ENCODE data around the gene MOCS3. TPM values are rescaled to one million over a fixed set of nuclear protein-coding genes. Genes with fewer than 3 reads are reported as not detected.
A peak's percentile ranks its signal among the peaks of the same experiment; 100 is the strongest.

The MOCS3 gene
- total RNA-seq, 1 donor from 2014 or later = 6.2 TPM

GRCh38 chr20:50948132-50948785, 10.4 kb upstream of the MOCS3 start:
- peaks cover 41% of the 10 kb centered on the region for H3K36me3 Mint-ChIP-seq (ENCODE audit: low read depth)
- no peaks in the 10 kb centered on the region for H3K4me1 Mint-ChIP-seq (ENCODE audit: low read depth)
- H3K27ac Mint-ChIP-seq = no peak overlapping the region
- no peaks in the 10 kb centered on the region for H3K27me3 Mint-ChIP-seq (ENCODE audit: insufficient read depth)
- no peak for DNase-seq (ENCODE audit: low spot score)
- H3K4me3 Mint-ChIP-seq = no peak overlapping the region
- intact Hi-C loops (cut with micrococcal nuclease) = no loop called here
- H3K9me3 Mint-ChIP-seq = no peaks in the 10 kb centered on the region

DNA sequence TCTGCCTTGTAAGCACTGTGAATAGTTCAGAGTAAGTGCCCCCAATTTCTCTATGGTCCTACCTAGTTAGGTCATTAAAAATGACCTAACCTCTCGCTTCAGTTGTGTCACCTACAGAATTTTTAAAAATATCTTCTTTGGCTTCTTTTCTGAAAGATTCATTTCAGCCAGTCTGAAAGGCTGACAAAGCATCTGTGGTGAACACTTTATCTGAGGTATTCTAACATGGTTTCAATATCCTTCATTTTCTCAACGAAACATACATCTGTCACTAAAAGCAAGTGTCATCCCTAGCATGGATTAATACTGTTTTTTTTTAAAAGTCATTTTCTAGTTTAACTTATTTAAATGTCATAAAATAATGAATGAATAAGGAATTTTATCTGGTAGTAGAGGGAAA, 5.4 kb upstream of the MOCS3 start:
- H3K4me1 Mint-ChIP-seq (ENCODE audit: low read depth) = peaks cover 33% of the 10 kb centered on the region
- no peak for DNase-seq (ENCODE audit: low spot score)
- H3K36me3 Mint-ChIP-seq (ENCODE audit: low read depth) = peaks cover 34% of the 10 kb centered on the region
- intact Hi-C loops (cut with micrococcal nuclease) = no loop called here
- H3K4me3 Mint-ChIP-seq = no peak overlapping the region
- H3K27me3 Mint-ChIP-seq (ENCODE audit: insufficient read depth) = no peaks in the 10 kb centered on the region
- no peak overlapping the region for H3K27ac Mint-ChIP-seq
- H3K9me3 Mint-ChIP-seq = no peaks in the 10 kb centered on the region

GRCh38 chr20:50953821-50954220, 4.8 kb upstream of the MOCS3 start:
- DNase-seq (ENCODE audit: low spot score) = no peak
- no peak overlapping the region for H3K27ac Mint-ChIP-seq
- peaks cover 31% of the 10 kb centered on the region for H3K36me3 Mint-ChIP-seq (ENCODE audit: low read depth)
- intact Hi-C loops (cut with micrococcal nuclease) = no loop called here
- peaks cover 34% of the 10 kb centered on the region for H3K4me1 Mint-ChIP-seq (ENCODE audit: low read depth)
- no peaks in the 10 kb centered on the region for H3K9me3 Mint-ChIP-seq
- H3K4me3 Mint-ChIP-seq = no peak overlapping the region
- no peaks in the 10 kb centered on the region for H3K27me3 Mint-ChIP-seq (ENCODE audit: insufficient read depth)

GRCh38 chr20:50957276-50957675, 1.3 kb upstream of the MOCS3 start:
- Mint-ChIP-seq H3K4me3 (peak overlapping the region; percentile 99), H3K36me3 (ENCODE audit: low read depth) (peaks cover 24% of the 10 kb centered on the region), H3K9me3 (no peaks in the 10 kb centered on the region), H3K27me3 (ENCODE audit: insufficient read depth) (no peaks in the 10 kb centered on the region), H3K27ac (peak overlapping the region; percentile 92), H3K4me1 (ENCODE audit: low read depth) (peaks cover 50% of the 10 kb centered on the region)
- intact Hi-C loops (cut with micrococcal nuclease) = no loop called here
- no peak for DNase-seq (ENCODE audit: low spot score)

GRCh38 chr20:50957798-50958614, 612 bp upstream of the MOCS3 start, which contains the start of gene DPM1:
TSS of gene DPM1 (minus strand) at chr20:50958532. CDS start at chr20:50958523, 9 bp downstream.
- H3K4me1 Mint-ChIP-seq (ENCODE audit: low read depth) = peaks cover 50% of the 10 kb centered on the region
- intact Hi-C loops (cut with micrococcal nuclease) = loop anchor here (1.0 to 2.0 kb wide), 5 partner anchors 27 to 1911 kb away; partner anchors contain the start of genes ADNP, BCAS4 and CSE1L
- H3K27ac Mint-ChIP-seq = peak within 1 kb of the TSS; percentile 92
- DNase-seq (ENCODE audit: low spot score) = peak; percentile 83
- no peaks in the 10 kb centered on the region for H3K27me3 Mint-ChIP-seq (ENCODE audit: insufficient read depth)
- H3K9me3 Mint-ChIP-seq = no peaks in the 10 kb centered on the region
- peak within 1 kb of the TSS; percentile 99 for H3K4me3 Mint-ChIP-seq
- peaks cover 23% of the 10 kb centered on the region for H3K36me3 Mint-ChIP-seq (ENCODE audit: low read depth)

DNA sequence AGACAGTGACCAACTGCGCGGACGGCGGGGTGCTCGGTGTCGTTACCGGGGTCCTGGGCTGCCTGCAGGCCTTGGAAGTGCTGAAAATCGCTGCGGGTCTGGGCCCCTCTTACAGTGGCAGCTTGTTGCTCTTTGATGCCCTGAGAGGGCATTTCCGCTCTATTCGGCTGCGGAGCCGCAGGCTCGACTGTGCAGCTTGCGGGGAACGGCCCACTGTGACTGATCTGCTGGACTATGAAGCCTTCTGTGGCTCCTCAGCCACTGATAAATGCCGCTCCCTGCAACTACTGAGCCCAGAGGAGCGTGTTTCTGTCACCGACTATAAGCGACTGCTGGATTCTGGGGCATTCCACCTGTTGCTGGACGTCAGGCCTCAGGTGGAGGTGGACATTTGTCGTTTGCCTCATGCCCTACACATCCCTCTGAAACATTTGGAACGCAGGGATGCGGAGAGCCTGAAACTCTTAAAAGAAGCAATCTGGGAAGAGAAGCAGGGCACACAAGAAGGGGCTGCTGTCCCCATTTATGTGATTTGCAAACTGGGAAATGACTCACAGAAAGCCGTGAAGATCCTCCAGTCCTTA, 1.0 kb downstream of the MOCS3 start:
- H3K27me3 Mint-ChIP-seq (ENCODE audit: insufficient read depth) = no peaks in the 10 kb centered on the region
- peaks cover 44% of the 10 kb centered on the region for H3K4me1 Mint-ChIP-seq (ENCODE audit: low read depth)
- H3K36me3 Mint-ChIP-seq (ENCODE audit: low read depth) = peaks cover 17% of the 10 kb centered on the region
- no peaks in the 10 kb centered on the region for H3K9me3 Mint-ChIP-seq
- intact Hi-C loops (cut with micrococcal nuclease) = loop anchor here (2.0 kb wide), 1 partner anchor 1913 kb away; the partner anchor contains the start of gene CSE1L
- no peak for DNase-seq (ENCODE audit: low spot score)
- H3K27ac Mint-ChIP-seq = peak overlapping the region; percentile 92
- H3K4me3 Mint-ChIP-seq = peak overlapping the region; percentile 99

DNA sequence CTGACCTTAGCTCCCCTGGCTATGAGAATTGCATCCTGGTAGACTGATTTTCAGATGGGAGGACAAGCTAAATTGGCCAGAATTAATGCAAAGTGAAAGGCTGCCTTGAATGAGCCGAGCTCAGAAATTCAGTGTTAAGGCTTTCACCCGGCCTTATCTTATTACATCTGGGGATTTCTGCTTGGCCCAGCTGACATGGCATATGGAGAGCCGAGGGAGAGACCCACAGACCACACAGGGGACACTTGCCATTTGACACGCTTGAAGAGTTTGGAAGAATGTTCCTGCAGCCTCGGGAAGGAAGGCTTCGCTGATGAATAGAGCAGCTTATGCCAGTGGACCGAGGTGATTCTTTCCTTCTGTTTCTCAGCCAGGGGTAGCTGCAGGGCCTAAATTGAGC, 9.0 kb downstream of the MOCS3 start:
- Mint-ChIP-seq H3K27ac (no peak overlapping the region), H3K4me3 (no peak overlapping the region), H3K4me1 (ENCODE audit: low read depth) (no peaks in the 10 kb centered on the region), H3K36me3 (ENCODE audit: low read depth) (no peaks in the 10 kb centered on the region), H3K27me3 (ENCODE audit: insufficient read depth) (peaks cover 7% of the 10 kb centered on the region), H3K9me3 (no peaks in the 10 kb centered on the region)
- DNase-seq (ENCODE audit: low spot score) = no peak
- intact Hi-C loops (cut with micrococcal nuclease) = no loop called here

DNA sequence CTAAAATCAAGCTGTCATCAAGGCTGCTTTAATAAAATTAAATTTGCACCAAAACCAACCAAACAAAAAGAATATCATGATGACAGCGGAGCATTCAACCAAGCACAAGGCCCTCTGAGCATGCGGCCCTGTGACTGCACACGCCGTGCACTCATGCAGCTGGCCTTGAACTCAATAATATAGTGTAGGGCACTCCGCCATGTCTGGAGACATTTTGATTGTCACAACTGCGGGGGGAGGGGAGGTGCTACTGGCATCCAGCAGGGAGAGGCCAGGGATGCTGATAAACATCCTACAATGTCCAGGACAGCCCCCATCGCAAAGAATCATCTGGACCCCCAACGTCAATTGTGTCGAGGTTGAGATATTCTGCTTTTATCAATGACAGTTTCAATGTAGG, 9.7 kb downstream of the MOCS3 start:
- H3K27ac Mint-ChIP-seq = no peak overlapping the region
- no peaks in the 10 kb centered on the region for H3K9me3 Mint-ChIP-seq
- no peak overlapping the region for H3K4me3 Mint-ChIP-seq
- no peak for DNase-seq (ENCODE audit: low spot score)
- intact Hi-C loops (cut with micrococcal nuclease) = no loop called here
- H3K27me3 Mint-ChIP-seq (ENCODE audit: insufficient read depth) = peaks cover 7% of the 10 kb centered on the region
- no peaks in the 10 kb centered on the region for H3K4me1 Mint-ChIP-seq (ENCODE audit: low read depth)
- no peaks in the 10 kb centered on the region for H3K36me3 Mint-ChIP-seq (ENCODE audit: low read depth)

GRCh38 chr20:50969435-50969834, 10.8 kb downstream of the MOCS3 start:
- Mint-ChIP-seq H3K4me3 (no peak overlapping the region), H3K27me3 (ENCODE audit: insufficient read depth) (peaks cover 7% of the 10 kb centered on the region), H3K27ac (no peak overlapping the region), H3K4me1 (ENCODE audit: low read depth) (no peaks in the 10 kb centered on the region), H3K9me3 (no peaks in the 10 kb centered on the region), H3K36me3 (ENCODE audit: low read depth) (no peaks in the 10 kb centered on the region)
- intact Hi-C loops (cut with micrococcal nuclease) = no loop called here
- no peak for DNase-seq (ENCODE audit: low spot score)

DNA sequence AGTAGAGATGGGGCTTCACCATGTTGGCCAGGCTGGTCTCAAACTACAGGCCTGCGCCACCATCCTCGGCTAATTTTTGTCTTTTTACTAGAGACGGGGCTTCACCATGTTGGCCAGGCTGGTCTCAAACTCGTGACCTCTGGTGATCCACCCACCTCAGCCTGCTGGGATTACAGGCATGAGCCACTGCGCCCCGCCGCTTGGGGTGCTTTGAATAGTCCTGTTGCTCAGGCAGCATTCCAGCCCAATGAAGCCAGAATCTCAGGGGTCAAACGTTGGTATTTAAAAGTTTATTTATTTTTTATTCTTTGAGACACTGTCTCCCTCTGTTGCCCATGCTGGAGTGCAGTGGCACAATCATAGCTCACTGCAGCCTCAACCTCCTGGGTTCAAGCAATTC, 11.3 kb downstream of the MOCS3 start:
- peaks cover 8% of the 10 kb centered on the region for H3K27me3 Mint-ChIP-seq (ENCODE audit: insufficient read depth)
- H3K4me1 Mint-ChIP-seq (ENCODE audit: low read depth) = no peaks in the 10 kb centered on the region
- no peak for DNase-seq (ENCODE audit: low spot score)
- no peaks in the 10 kb centered on the region for H3K36me3 Mint-ChIP-seq (ENCODE audit: low read depth)
- H3K4me3 Mint-ChIP-seq = no peak overlapping the region
- intact Hi-C loops (cut with micrococcal nuclease) = no loop called here
- H3K27ac Mint-ChIP-seq = no peak overlapping the region
- no peaks in the 10 kb centered on the region for H3K9me3 Mint-ChIP-seq

- H3K27me3 Mint-ChIP-seq (ENCODE audit: insufficient read depth) = peaks cover 8% of the 10 kb centered on the region
- H3K4me3 Mint-ChIP-seq = no peak overlapping the region
Observed at GRCh38 chr20:50975701-50976330, 17.2 kb downstream of the MOCS3 start.

GRCh38 chr20:50977066-50978021, 18.7 kb downstream of the MOCS3 start:
- Mint-ChIP-seq H3K27me3 (ENCODE audit: insufficient read depth) (peaks cover 8% of the 10 kb centered on the region), H3K27ac (no peak overlapping the region), H3K4me1 (ENCODE audit: low read depth) (peaks cover 16% of the 10 kb centered on the region), H3K36me3 (ENCODE audit: low read depth) (no peaks in the 10 kb centered on the region), H3K4me3 (no peak overlapping the region), H3K9me3 (no peaks in the 10 kb centered on the region)
- intact Hi-C loops (cut with micrococcal nuclease) = no loop called here
- DNase-seq (ENCODE audit: low spot score) = no peak

More at GRCh38 chr20:50975701-50976330, 17.2 kb downstream of the MOCS3 start:
- Mint-ChIP-seq H3K4me1 (ENCODE audit: low read depth) (peaks cover 12% of the 10 kb centered on the region), H3K27ac (no peak overlapping the region), H3K9me3 (no peaks in the 10 kb centered on the region), H3K36me3 (ENCODE audit: low read depth) (no peaks in the 10 kb centered on the region)
- intact Hi-C loops (cut with micrococcal nuclease) = no loop called here
- no peak for DNase-seq (ENCODE audit: low spot score)
